Suppressor macrophage treated with lipopolysaccharide for 4 hours (primary cell): ENCODE results near the gene PRR5L.

Experiments used
- DNase-seq: peaks from one replicate; pipeline ENCODE4 v3.0.0-alpha.2; 2020

The PRR5L gene

GRCh38 chr11:36361472-36361871 lies 65.4 kb downstream of the PRR5L start:
- DNase-seq = no peak

GRCh38 chr11:36361901-36362391 lies 65.9 kb downstream of the PRR5L start:
- peak; percentile 86 for DNase-seq

GRCh38 chr11:36362902-36363301 lies 66.8 kb downstream of the PRR5L start:
- DNase-seq = no peak

GRCh38 chr11:36363361-36364268 lies 67.5 kb downstream of the PRR5L start:
- no peak for DNase-seq

- no peak for DNase-seq
Observed at GRCh38 chr11:36364551-36365325, 68.7 kb downstream of the PRR5L start.

GRCh38 chr11:36365907-36366306 lies 69.8 kb downstream of the PRR5L start:
- peak; percentile 80 for DNase-seq

DNA sequence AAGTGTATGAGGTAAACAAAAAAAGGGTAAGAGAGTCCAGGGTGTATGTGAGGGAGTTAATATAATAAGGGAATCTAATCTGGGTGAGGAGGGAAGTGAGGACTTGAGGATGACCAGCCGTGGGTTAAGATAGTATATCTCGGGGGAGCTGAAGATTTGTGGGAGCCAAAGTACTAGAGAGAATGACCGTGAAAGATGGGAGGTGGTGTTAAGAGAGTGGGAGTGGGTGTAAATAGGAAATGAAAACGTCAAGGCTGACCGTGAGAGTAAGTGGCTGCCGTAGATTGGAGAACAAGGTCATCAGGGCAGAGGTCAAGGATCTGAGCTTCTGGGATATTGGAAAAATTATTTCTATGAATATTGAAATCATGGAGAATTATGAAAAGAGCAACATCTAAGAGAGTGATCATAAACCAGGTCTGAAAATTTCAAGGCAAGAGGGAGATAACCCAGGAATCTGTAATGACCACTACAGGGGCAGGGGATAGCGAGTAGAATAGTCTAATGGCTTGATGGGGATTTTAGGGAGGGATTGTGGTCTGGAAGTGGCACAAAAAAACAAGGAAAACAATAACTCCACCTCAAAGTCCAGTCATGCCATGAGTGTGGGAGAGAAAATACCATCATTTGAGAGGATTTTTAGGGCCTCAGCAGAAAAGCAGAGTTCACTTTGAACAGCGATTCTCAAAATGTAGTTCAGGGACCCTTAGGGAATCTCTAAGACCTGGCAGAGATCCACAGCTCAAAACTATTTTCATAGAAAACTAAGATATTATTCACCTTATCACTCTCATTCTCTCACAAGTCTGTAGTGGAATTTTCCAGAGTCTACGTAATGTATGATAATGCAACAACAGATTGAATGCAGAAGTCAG lies 72.0 kb downstream of the PRR5L start:
- no peak for DNase-seq

- DNase-seq = no peak
Observed at GRCh38 chr11:36371181-36371580, 75.1 kb downstream of the PRR5L start.

GRCh38 chr11:36371590-36371989 lies 75.5 kb downstream of the PRR5L start:
- DNase-seq = no peak

DNA sequence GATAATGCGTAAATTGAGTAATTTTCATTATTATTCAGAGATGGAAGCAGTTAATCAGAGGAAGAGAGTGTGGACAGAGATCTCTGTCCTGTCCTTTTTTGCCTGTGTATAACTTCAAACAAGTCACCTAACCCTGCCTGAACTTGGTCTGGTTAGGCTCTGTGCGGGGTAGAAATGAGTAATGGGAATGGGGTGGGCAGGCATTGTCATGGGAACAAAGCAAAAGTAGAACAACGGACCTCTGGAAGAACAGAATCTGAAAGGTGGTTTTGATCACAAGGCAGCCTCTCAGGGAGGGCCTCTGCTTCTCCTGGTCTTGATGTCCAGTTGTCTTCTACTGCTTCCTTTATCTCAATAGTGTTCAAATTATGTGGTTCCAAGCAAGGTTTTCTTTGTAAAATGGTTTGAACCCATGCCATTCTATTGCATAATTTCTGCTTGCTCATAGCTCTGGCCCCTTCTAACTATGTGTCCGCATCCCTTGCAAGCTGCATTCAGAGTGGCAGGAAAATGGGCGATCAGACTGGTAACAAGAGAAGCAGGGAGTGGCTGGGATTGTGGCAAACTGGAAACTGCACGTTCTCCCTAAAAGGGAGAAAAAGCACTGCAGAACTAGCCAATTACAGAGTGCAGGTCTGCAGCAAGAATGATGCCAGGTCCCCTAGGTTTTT lies 76.1 kb downstream of the PRR5L start:
- no peak for DNase-seq

GRCh38 chr11:36373016-36374010 lies 77.2 kb downstream of the PRR5L start:
- DNase-seq = peak; percentile 56

DNA sequence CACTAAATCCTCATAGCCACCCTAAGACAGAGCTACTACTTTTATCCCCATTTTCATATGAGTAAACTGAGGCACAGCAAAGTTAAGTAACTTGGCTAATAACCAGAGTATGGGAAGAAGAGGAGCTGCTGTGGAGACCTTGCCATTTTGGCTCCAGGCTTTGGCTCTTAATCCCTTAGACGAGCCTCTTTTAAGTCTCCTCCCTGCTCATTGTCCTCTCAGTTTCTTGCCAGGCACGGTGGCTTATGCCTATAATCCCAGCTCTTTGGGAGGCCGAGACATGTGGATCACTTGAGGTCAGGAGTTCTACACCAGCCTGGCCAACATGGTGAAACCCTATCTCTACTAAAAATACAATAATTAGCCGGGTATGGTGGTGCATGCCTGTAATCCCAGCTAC lies 78.6 kb downstream of the PRR5L start:
- no peak for DNase-seq

GRCh38 chr11:36375353-36376008 lies 79.4 kb downstream of the PRR5L start:
- DNase-seq = no peak

- no peak for DNase-seq
Observed at GRCh38 chr11:36376009-36376887, 80.2 kb downstream of the PRR5L start.

DNA sequence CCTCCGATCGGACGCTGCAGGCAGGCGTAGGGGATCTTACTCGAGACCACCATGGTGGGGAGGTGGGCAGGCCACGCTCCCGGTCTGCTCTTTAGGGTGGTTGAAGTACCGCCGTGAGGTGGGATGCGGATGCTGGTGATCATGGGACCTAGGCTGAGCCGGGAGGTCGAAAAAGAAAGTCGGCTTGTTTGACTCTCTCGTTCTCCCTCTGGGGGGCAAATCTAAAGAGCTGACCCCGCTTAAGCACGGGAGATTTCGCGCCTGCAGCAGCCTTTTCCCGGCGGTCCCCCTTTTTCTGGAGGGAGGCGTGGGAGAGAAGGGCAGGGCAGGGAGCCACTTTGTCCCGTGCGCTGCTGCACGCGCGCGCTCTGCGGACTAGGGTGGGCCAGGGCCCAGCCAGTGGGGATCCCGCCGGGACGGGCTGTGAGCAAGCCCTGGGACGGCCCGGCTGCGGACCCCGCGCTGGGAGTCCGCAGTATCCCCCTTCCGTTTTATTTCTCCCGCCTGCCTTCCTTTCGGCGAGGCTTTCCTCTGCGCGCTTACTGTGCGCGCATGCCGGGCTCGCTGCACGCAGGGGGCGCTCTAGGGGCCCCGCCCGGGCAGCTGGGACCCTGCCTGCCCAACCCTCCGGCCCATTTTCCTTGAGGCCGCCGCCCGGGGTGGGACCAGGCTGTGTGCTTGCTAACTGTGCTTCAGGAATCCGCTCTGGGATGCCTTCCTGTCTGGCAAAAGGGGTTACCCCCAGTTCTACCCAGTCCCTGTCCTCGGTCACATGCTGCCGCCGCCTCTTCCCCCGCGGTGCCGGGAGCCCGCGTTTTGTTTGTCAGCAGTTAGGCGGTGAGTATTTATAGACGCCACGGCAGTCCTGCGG lies 81.0 kb downstream of the PRR5L start:
- peak; percentile 74 for DNase-seq

DNA sequence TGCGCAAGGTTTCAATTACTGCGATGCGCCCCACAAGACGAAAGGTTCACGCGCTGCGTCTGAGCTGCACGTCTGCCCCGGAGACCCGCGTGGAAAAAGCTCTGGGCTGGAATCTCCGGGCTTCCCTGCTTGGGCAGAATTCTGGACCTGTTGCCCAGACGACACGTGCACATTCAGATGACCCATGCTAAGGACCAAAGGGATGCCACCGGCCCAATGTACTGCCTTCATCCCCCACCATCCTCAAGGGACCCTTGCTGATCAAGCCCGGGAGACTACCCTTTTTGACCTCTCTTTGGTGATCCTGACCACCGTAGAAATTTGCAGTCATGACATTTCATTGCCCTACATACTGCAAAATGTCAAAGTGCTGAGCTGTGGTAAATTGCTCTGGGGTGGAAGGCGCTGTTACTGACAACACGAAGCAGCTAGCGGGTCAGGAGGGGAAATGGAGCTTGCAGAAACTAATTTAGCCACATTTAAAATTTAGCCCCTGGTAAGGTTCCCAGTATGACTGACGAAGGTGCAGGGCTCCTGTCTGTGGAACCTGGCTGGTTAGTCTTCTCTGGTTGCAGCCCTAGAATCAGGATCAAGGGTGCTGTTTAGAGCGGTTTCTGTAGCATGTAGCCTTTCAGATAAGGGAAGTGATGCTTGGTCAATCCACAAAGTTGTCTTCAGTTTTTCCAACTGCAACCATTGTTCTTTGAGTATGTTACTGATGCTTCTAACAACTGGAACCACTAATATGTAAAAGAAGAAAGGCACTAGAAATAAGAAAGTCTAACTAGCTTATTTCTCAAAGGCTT lies 81.9 kb downstream of the PRR5L start:
- no peak for DNase-seq

DNA sequence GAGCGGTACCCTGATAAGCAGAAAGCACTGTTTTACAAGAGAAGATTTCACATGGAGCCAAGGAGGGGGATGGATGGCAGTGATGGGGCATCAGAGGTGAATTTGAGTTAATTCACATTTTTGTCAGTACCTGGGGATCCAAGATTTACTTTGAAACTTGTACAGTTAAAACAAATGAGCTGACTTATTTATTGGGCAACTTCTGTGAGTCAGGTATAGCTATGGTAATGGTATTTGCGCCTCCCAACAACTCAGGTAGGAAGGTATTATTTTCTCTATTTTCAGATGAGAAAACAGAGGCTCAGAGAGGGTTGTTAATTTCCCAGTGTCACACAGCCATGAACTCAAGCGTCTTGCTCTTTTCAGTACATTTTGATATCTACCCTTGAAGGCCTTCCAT lies 83.6 kb downstream of the PRR5L start:
- no peak for DNase-seq
